HEK293 (cell line): ENCODE data around the gene DSC1.

Experiments
- EGR2 ChIP-seq: fragments of 450-650 bp; formaldehyde crosslinking; IDR thresholded peaks from 2 replicates; pipeline ENCODE4 v1.5.1; 2016; ENCODE audit warnings: low read depth, missing biosample characterization, missing genetic modification characterization
- INSM2 ChIP-seq: fragments of 450-650 bp; formaldehyde crosslinking; IDR thresholded peaks from 2 replicates; pipeline ENCODE4 v1.5.1; 2016; ENCODE audit warnings: missing biosample characterization, missing genetic modification characterization
- KLF10 ChIP-seq: fragments of 450-650 bp; IDR thresholded peaks from 2 replicates; pipeline ENCODE4 v1.5.1; 2018; ENCODE audit warnings: missing biosample characterization, mild to moderate bottlenecking, missing genetic modification characterization
- KLF7 ChIP-seq: fragments of 450-650 bp; formaldehyde crosslinking; IDR thresholded peaks from 2 replicates; pipeline ENCODE4 v1.5.1; 2016; ENCODE audit warnings: missing biosample characterization, missing genetic modification characterization, borderline replicate concordance
- PRDM10 ChIP-seq: fragments of 450-650 bp; formaldehyde crosslinking; IDR thresholded peaks from 2 replicates; pipeline ENCODE4 v1.5.1; 2016; ENCODE audit warnings: missing biosample characterization, missing genetic modification characterization
- REPIN1 ChIP-seq: fragments of 450-650 bp; formaldehyde crosslinking; IDR thresholded peaks from 2 replicates; pipeline ENCODE4 v1.5.1; 2017; ENCODE audit warnings: missing biosample characterization, missing genetic modification characterization, low read depth
- SP2 ChIP-seq: fragments of 450-650 bp; formaldehyde crosslinking; IDR thresholded peaks from 2 replicates; pipeline ENCODE4 v1.5.1; 2016; ENCODE audit warnings: missing biosample characterization, missing genetic modification characterization
- TRIM28 ChIP-seq: IDR thresholded peaks from 2 replicates; pipeline ENCODE4 v1.6.1; 2011; ENCODE audit warnings: low read length, control low read depth, borderline replicate concordance
- ZEB2 ChIP-seq: fragments of 450-650 bp; formaldehyde crosslinking; IDR thresholded peaks from 2 replicates; pipeline ENCODE4 v1.5.1; 2016; ENCODE audit warnings: missing biosample characterization, missing genetic modification characterization
- ZFP41 ChIP-seq: fragments of 450-650 bp; formaldehyde crosslinking; IDR thresholded peaks from 2 replicates; pipeline ENCODE4 v1.5.1; 2016; ENCODE audit warnings: missing biosample characterization, missing genetic modification characterization, borderline replicate concordance
- ZNF114 ChIP-seq: fragments of 450-650 bp; formaldehyde crosslinking; IDR thresholded peaks from 2 replicates; pipeline ENCODE4 v1.5.0; 2017; ENCODE audit warnings: missing biosample characterization, missing genetic modification characterization
- ZNF169 ChIP-seq: fragments of 450-650 bp; formaldehyde crosslinking; IDR thresholded peaks from 2 replicates; pipeline ENCODE4 v1.5.1; 2016; ENCODE audit warnings: missing biosample characterization, missing genetic modification characterization
- ZNF350 ChIP-seq: fragments of 450-650 bp; formaldehyde crosslinking; IDR thresholded peaks from 2 replicates; pipeline ENCODE4 v1.5.0; 2017; ENCODE audit warnings: missing biosample characterization, mild to moderate bottlenecking, missing genetic modification characterization
- ZNF391 ChIP-seq: fragments of 450-650 bp; formaldehyde crosslinking; IDR thresholded peaks from 2 replicates; pipeline ENCODE4 v1.5.1; 2016; ENCODE audit warnings: low read depth, missing biosample characterization, missing genetic modification characterization, borderline replicate concordance
- ZNF404 ChIP-seq: fragments of 450-650 bp; formaldehyde crosslinking; IDR thresholded peaks from 2 replicates; pipeline ENCODE4 v1.5.1; 2017; ENCODE audit warnings: missing biosample characterization, missing genetic modification characterization
- ZNF416 ChIP-seq: fragments of 450-650 bp; formaldehyde crosslinking; IDR thresholded peaks from 2 replicates; pipeline ENCODE4 v1.5.1; 2016; ENCODE audit warnings: missing biosample characterization, missing genetic modification characterization
- ZNF433 ChIP-seq: fragments of 450-650 bp; formaldehyde crosslinking; IDR thresholded peaks from 2 replicates; pipeline ENCODE4 v1.5.1; 2016; ENCODE audit warnings: missing biosample characterization, missing genetic modification characterization, low read depth
- ZNF488 ChIP-seq: fragments of 450-650 bp; formaldehyde crosslinking; IDR thresholded peaks from 2 replicates; pipeline ENCODE4 v1.5.1; 2016; ENCODE audit warnings: missing biosample characterization, missing genetic modification characterization
- ZNF600 ChIP-seq: fragments of 450-650 bp; formaldehyde crosslinking; IDR thresholded peaks from 2 replicates; pipeline ENCODE4 v1.5.1; 2016; ENCODE audit warnings: missing biosample characterization, missing genetic modification characterization
- ZNF610 ChIP-seq: fragments of 450-650 bp; formaldehyde crosslinking; IDR thresholded peaks from 2 replicates; pipeline ENCODE4 v1.5.1; 2016; ENCODE audit warnings: missing biosample characterization, missing genetic modification characterization, borderline replicate concordance
- ZNF654 ChIP-seq: fragments of 450-650 bp; formaldehyde crosslinking; IDR thresholded peaks from 2 replicates; pipeline ENCODE4 v1.5.1; 2016; ENCODE audit warnings: low read depth, missing biosample characterization, missing genetic modification characterization
- ZNF701 ChIP-seq: fragments of 450-650 bp; formaldehyde crosslinking; IDR thresholded peaks from 2 replicates; pipeline ENCODE4 v1.5.1; 2016; ENCODE audit warnings: missing biosample characterization, missing genetic modification characterization
- ZNF704 ChIP-seq: fragments of 450-650 bp; formaldehyde crosslinking; IDR thresholded peaks from 2 replicates; pipeline ENCODE4 v1.5.1; 2016; ENCODE audit warnings: missing biosample characterization, missing genetic modification characterization
- TF ChIP-seq, protein P1 (sequence below): fragments of 450-650 bp; formaldehyde crosslinking; IDR thresholded peaks from 2 replicates; pipeline ENCODE4 v1.5.1; 2017; ENCODE audit warnings: missing biosample characterization, missing genetic modification characterization
- TF ChIP-seq, protein P2 (sequence below): fragments of 450-650 bp; formaldehyde crosslinking; IDR thresholded peaks from 2 replicates; pipeline ENCODE4 v1.5.1; 2016; ENCODE audit warnings: missing biosample characterization, missing genetic modification characterization
- TF ChIP-seq, protein P3 (sequence below): fragments of 450-650 bp; formaldehyde crosslinking; IDR thresholded peaks from 2 replicates; pipeline ENCODE4 v1.5.1; 2017; ENCODE audit warnings: missing biosample characterization, missing genetic modification characterization

The DSC1 gene

GRCh38 chr18:31206787-31207381 lies 44.2 kb upstream of the DSC1 start (continued):
- TF ChIP-seq, protein P1, sequence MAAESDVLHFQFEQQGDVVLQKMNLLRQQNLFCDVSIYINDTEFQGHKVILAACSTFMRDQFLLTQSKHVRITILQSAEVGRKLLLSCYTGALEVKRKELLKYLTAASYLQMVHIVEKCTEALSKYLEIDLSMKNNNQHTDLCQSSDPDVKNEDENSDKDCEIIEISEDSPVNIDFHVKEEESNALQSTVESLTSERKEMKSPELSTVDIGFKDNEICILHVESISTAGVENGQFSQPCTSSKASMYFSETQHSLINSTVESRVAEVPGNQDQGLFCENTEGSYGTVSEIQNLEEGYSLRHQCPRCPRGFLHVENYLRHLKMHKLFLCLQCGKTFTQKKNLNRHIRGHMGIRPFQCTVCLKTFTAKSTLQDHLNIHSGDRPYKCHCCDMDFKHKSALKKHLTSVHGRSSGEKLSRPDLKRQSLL (tag by site-specific recombination): peak; percentile 85; the same call in 1 of the 2 replicates
- TF ChIP-seq ZNF350 (tag by site-specific recombination) (no peak), ZFP41 (tag by site-specific recombination) (no peak), ZNF114 (tag by site-specific recombination) (no peak), ZNF654 (tag by site-specific recombination) (no peak), KLF10 (tag by site-specific recombination) (peak; percentile 57; the same call in 1 of the 2 replicates), SP2 (tag by site-specific recombination) (peak; percentile 83), ZNF600 (tag by site-specific recombination) (peak; percentile 60), ZEB2 (peak; percentile 84), ZNF701 (tag by site-specific recombination) (no peak), ZNF404 (tag by site-specific recombination) (no peak), ZNF433 (tag by site-specific recombination) (no peak), INSM2 (tag by site-specific recombination) (no peak), ZNF610 (tag by site-specific recombination) (no peak; the same call in 1 of the 2 replicates), ZNF169 (tag by site-specific recombination) (no peak), ZNF391 (tag by site-specific recombination) (no peak), ZNF488 (no peak), PRDM10 (tag by site-specific recombination) (peak; percentile 89), ZNF416 (tag by site-specific recombination) (no peak), ZNF704 (no peak), EGR2 (tag by site-specific recombination) (peak; percentile 37; the same call in 1 of the 2 replicates), TRIM28 (peak; percentile 99), REPIN1 (tag by site-specific recombination) (no peak), KLF7 (tag by site-specific recombination) (peak; percentile 91)
- TF ChIP-seq, protein P2, sequence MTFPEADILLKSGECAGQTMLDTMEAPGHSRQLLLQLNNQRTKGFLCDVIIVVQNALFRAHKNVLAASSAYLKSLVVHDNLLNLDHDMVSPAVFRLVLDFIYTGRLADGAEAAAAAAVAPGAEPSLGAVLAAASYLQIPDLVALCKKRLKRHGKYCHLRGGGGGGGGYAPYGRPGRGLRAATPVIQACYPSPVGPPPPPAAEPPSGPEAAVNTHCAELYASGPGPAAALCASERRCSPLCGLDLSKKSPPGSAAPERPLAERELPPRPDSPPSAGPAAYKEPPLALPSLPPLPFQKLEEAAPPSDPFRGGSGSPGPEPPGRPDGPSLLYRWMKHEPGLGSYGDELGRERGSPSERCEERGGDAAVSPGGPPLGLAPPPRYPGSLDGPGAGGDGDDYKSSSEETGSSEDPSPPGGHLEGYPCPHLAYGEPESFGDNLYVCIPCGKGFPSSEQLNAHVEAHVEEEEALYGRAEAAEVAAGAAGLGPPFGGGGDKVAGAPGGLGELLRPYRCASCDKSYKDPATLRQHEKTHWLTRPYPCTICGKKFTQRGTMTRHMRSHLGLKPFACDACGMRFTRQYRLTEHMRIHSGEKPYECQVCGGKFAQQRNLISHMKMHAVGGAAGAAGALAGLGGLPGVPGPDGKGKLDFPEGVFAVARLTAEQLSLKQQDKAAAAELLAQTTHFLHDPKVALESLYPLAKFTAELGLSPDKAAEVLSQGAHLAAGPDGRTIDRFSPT (tag by site-specific recombination): no peak
- TF ChIP-seq, protein P3, sequence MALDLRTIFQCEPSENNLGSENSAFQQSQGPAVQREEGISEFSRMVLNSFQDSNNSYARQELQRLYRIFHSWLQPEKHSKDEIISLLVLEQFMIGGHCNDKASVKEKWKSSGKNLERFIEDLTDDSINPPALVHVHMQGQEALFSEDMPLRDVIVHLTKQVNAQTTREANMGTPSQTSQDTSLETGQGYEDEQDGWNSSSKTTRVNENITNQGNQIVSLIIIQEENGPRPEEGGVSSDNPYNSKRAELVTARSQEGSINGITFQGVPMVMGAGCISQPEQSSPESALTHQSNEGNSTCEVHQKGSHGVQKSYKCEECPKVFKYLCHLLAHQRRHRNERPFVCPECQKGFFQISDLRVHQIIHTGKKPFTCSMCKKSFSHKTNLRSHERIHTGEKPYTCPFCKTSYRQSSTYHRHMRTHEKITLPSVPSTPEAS (tag by site-specific recombination): no peak
